ENCODE results near the gene PRH1.

PRH1 gene

GRCh38 chr12:10884086-10884725, at the start of gene PRH1:
PRH1 (minus strand) TSS chr12:10884255; CDS start chr12:10884217, 38 bp downstream.
- Histone ChIP-seq H3K4me1 (ENCODE audit: control insufficient read depth, insufficient read depth, low read length) (no peaks in the 10 kb centered on the region), H3K9ac (ENCODE audit: low read length) (no peak within 1 kb of the TSS), H3K4me3 (ENCODE audit: low read length) (no peak within 1 kb of the TSS), H3K36me3 (ENCODE audit: control insufficient read depth, insufficient read depth, low read length) (no peaks in the 10 kb centered on the region), H3K27me3 (ENCODE audit: control insufficient read depth, insufficient read depth, low read length) (no peaks in the 10 kb centered on the region), H3K9me3 (ENCODE audit: control insufficient read depth, low read length) (no peaks in the 10 kb centered on the region)

DNA sequence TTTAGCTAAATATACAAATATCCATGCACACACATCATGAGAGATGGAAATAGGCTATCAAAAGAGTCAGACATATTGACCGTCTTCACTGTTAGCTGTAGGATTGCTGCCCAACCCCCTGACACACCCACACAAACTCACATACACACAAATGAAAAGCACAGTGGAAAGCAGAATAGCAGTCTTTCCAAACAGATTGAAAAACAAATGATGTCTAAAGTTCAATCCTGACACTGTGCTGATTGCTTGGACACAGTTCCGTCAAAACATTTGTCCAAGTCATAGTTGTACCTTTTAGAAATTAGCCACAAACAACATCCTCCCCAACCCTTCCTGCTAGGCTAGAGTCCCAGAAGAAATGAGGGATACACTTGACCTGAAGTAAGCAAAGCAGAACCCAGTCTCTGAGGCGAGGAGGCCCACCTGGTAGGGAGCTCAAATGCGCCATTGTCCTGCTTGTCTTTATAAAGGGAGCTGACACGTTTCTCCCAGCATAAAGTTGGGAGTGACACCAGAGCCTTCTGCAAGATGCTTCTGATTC, 44.8 kb upstream of the PRH1 start, which contains the start of gene PRH2:
Gene PRH2 (plus strand): TSS at position 491 of the 541 bp plus-strand sequence. CDS start 38 bp downstream, at position 529.
- Histone ChIP-seq H3K9me3 (ENCODE audit: control insufficient read depth, low read length) (no peaks in the 10 kb centered on the region), H3K36me3 (ENCODE audit: control insufficient read depth, insufficient read depth, low read length) (no peaks in the 10 kb centered on the region), H3K4me1 (ENCODE audit: control insufficient read depth, insufficient read depth, low read length) (no peaks in the 10 kb centered on the region), H3K9ac (ENCODE audit: low read length) (no peak within 1 kb of the TSS), H3K27me3 (ENCODE audit: control insufficient read depth, insufficient read depth, low read length) (no peaks in the 10 kb centered on the region), H3K4me3 (ENCODE audit: low read length) (no peak within 1 kb of the TSS)

- Histone ChIP-seq H3K27me3 (ENCODE audit: control insufficient read depth, insufficient read depth, low read length) (no peaks in the 10 kb centered on the region), H3K36me3 (ENCODE audit: control insufficient read depth, insufficient read depth, low read length) (no peaks in the 10 kb centered on the region), H3K9me3 (ENCODE audit: control insufficient read depth, low read length) (no peaks in the 10 kb centered on the region), H3K4me1 (ENCODE audit: control insufficient read depth, insufficient read depth, low read length) (no peaks in the 10 kb centered on the region), H3K9ac (ENCODE audit: low read length) (no peak overlapping the region), H3K4me3 (ENCODE audit: low read length) (no peak overlapping the region)
Measured at GRCh38 chr12:10926269-10926668, 42.2 kb upstream of the PRH1 start.

- Histone ChIP-seq H3K9ac (ENCODE audit: low read length) (no peak overlapping the region), H3K36me3 (ENCODE audit: control insufficient read depth, insufficient read depth, low read length) (no peaks in the 10 kb centered on the region), H3K4me3 (ENCODE audit: low read length) (no peak overlapping the region), H3K9me3 (ENCODE audit: control insufficient read depth, low read length) (no peaks in the 10 kb centered on the region), H3K4me1 (ENCODE audit: control insufficient read depth, insufficient read depth, low read length) (no peaks in the 10 kb centered on the region), H3K27me3 (ENCODE audit: control insufficient read depth, insufficient read depth, low read length) (no peaks in the 10 kb centered on the region)
Measured at GRCh38 chr12:10919809-10920208, 35.8 kb upstream of the PRH1 start.

GRCh38 chr12:10910380-10910779, 26.3 kb upstream of the PRH1 start:
- no peaks in the 10 kb centered on the region for H3K9me3 ChIP-seq (ENCODE audit: control insufficient read depth, low read length)
- no peaks in the 10 kb centered on the region for H3K4me1 ChIP-seq (ENCODE audit: control insufficient read depth, insufficient read depth, low read length)
- no peak overlapping the region for H3K4me3 ChIP-seq (ENCODE audit: low read length)
- no peak overlapping the region for H3K9ac ChIP-seq (ENCODE audit: low read length)
- H3K36me3 ChIP-seq (ENCODE audit: control insufficient read depth, insufficient read depth, low read length) = no peaks in the 10 kb centered on the region
- no peaks in the 10 kb centered on the region for H3K27me3 ChIP-seq (ENCODE audit: control insufficient read depth, insufficient read depth, low read length)

DNA sequence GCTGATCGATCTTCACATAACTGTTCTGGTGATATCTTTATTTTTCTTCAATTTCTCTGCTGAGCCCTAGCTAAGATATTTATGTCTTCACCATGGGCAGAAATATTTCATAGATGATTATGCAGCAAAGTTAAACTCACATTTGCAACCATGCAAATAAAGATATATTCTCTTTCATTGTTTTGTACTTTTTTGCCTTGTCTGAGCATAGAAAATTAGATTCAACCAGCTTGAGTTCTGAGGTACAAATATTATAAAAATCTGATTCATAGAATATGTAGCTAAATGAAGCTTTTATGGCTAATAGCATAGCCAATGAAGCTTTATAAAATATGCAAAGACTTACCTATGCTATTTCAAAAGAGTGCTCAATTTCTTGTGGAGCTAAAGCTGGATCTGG, 25.4 kb upstream of the PRH1 start, which contains the start of gene TAS2R13:
Gene TAS2R13 (minus strand): TSS at position 101 of the 400 bp plus-strand sequence. CDS start 264 bp downstream, outside the sequence.
- no peaks in the 10 kb centered on the region for H3K9me3 ChIP-seq (ENCODE audit: control insufficient read depth, low read length)
- H3K4me3 ChIP-seq (ENCODE audit: low read length) = no peak within 1 kb of the TSS
- H3K36me3 ChIP-seq (ENCODE audit: control insufficient read depth, insufficient read depth, low read length) = no peaks in the 10 kb centered on the region
- no peaks in the 10 kb centered on the region for H3K4me1 ChIP-seq (ENCODE audit: control insufficient read depth, insufficient read depth, low read length)
- no peak within 1 kb of the TSS for H3K9ac ChIP-seq (ENCODE audit: low read length)
- no peaks in the 10 kb centered on the region for H3K27me3 ChIP-seq (ENCODE audit: control insufficient read depth, insufficient read depth, low read length)

GRCh38 chr12:10904686-10905085, 20.6 kb upstream of the PRH1 start:
- H3K9ac ChIP-seq (ENCODE audit: low read length) = no peak overlapping the region
- H3K4me3 ChIP-seq (ENCODE audit: low read length) = no peak overlapping the region
- H3K36me3 ChIP-seq (ENCODE audit: control insufficient read depth, insufficient read depth, low read length) = no peaks in the 10 kb centered on the region
- H3K27me3 ChIP-seq (ENCODE audit: control insufficient read depth, insufficient read depth, low read length) = no peaks in the 10 kb centered on the region
- peaks cover 6% of the 10 kb centered on the region for H3K4me1 ChIP-seq (ENCODE audit: control insufficient read depth, insufficient read depth, low read length)
- no peaks in the 10 kb centered on the region for H3K9me3 ChIP-seq (ENCODE audit: control insufficient read depth, low read length)

GRCh38 chr12:10901427-10901826, 17.4 kb upstream of the PRH1 start:
- H3K4me3 ChIP-seq (ENCODE audit: low read length) = no peak overlapping the region
- no peak overlapping the region for H3K9ac ChIP-seq (ENCODE audit: low read length)
- no peaks in the 10 kb centered on the region for H3K36me3 ChIP-seq (ENCODE audit: control insufficient read depth, insufficient read depth, low read length)
- H3K9me3 ChIP-seq (ENCODE audit: control insufficient read depth, low read length) = no peaks in the 10 kb centered on the region
- H3K4me1 ChIP-seq (ENCODE audit: control insufficient read depth, insufficient read depth, low read length) = peaks cover 6% of the 10 kb centered on the region
- no peaks in the 10 kb centered on the region for H3K27me3 ChIP-seq (ENCODE audit: control insufficient read depth, insufficient read depth, low read length)

GRCh38 chr12:10900972-10901371, 16.9 kb upstream of the PRH1 start:
- H3K36me3 ChIP-seq (ENCODE audit: control insufficient read depth, insufficient read depth, low read length) = no peaks in the 10 kb centered on the region
- H3K9ac ChIP-seq (ENCODE audit: low read length) = no peak overlapping the region
- no peaks in the 10 kb centered on the region for H3K27me3 ChIP-seq (ENCODE audit: control insufficient read depth, insufficient read depth, low read length)
- H3K9me3 ChIP-seq (ENCODE audit: control insufficient read depth, low read length) = no peaks in the 10 kb centered on the region
- peaks cover 6% of the 10 kb centered on the region for H3K4me1 ChIP-seq (ENCODE audit: control insufficient read depth, insufficient read depth, low read length)
- no peak overlapping the region for H3K4me3 ChIP-seq (ENCODE audit: low read length)

- no peaks in the 10 kb centered on the region for H3K27me3 ChIP-seq (ENCODE audit: control insufficient read depth, insufficient read depth, low read length)
- H3K4me1 ChIP-seq (ENCODE audit: control insufficient read depth, insufficient read depth, low read length) = peaks cover 6% of the 10 kb centered on the region
- no peaks in the 10 kb centered on the region for H3K36me3 ChIP-seq (ENCODE audit: control insufficient read depth, insufficient read depth, low read length)
- no peak overlapping the region for H3K4me3 ChIP-seq (ENCODE audit: low read length)
- H3K9ac ChIP-seq (ENCODE audit: low read length) = no peak overlapping the region
- no peaks in the 10 kb centered on the region for H3K9me3 ChIP-seq (ENCODE audit: control insufficient read depth, low read length)
Measured at GRCh38 chr12:10900530-10900929, 16.5 kb upstream of the PRH1 start.

DNA sequence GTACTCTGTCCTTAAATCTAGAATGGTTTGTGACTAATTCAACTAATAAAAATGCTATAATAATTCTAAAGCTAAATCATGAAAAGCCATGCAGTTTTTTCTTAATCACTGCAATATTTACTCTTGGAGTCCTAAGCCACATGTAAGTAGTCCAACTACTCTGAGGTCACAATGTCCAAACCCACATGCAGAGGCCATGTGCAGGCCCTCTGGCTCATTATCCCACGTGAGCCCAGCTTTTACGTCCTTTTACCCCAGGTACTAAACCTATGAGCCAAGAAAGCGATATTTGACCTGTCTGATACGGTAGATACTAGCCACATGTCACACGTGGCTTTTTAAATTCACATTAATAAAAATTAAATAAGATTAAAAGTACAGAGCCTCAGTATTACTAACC, 12.8 kb upstream of the PRH1 start:
- Histone ChIP-seq H3K9ac (ENCODE audit: low read length) (no peak overlapping the region), H3K9me3 (ENCODE audit: control insufficient read depth, low read length) (no peaks in the 10 kb centered on the region), H3K4me3 (ENCODE audit: low read length) (no peak overlapping the region), H3K4me1 (ENCODE audit: control insufficient read depth, insufficient read depth, low read length) (peaks cover 14% of the 10 kb centered on the region), H3K27me3 (ENCODE audit: control insufficient read depth, insufficient read depth, low read length) (no peaks in the 10 kb centered on the region), H3K36me3 (ENCODE audit: control insufficient read depth, insufficient read depth, low read length) (no peaks in the 10 kb centered on the region)

- Histone ChIP-seq H3K9ac (ENCODE audit: low read length) (no peak overlapping the region), H3K4me1 (ENCODE audit: control insufficient read depth, insufficient read depth, low read length) (peaks cover 12% of the 10 kb centered on the region), H3K4me3 (ENCODE audit: low read length) (no peak overlapping the region), H3K9me3 (ENCODE audit: control insufficient read depth, low read length) (no peaks in the 10 kb centered on the region), H3K27me3 (ENCODE audit: control insufficient read depth, insufficient read depth, low read length) (no peaks in the 10 kb centered on the region), H3K36me3 (ENCODE audit: control insufficient read depth, insufficient read depth, low read length) (no peaks in the 10 kb centered on the region)
Measured at GRCh38 chr12:10891937-10892336, 7.9 kb upstream of the PRH1 start.
